Measurements from ENCODE around the gene CLSTN2.

Gene CLSTN2

GRCh38 chr3:140077406-140077805 is 142.4 kb downstream of the CLSTN2 start:
- no peak for TF ChIP-seq JUND (IDR thresholded peaks at IDR 0.05; ENCODE audit: low read depth)
- DNase-seq (ENCODE audit: low read depth in 1 of 2, low spot score in 1 of 2): no peak

GRCh38 chr3:140078343-140078742 is 143.4 kb downstream of the CLSTN2 start:
- TF ChIP-seq JUND (IDR thresholded peaks at IDR 0.05; ENCODE audit: low read depth): no peak
- in situ Hi-C loops (cut with HindIII; ENCODE audit: low pct_unique_long_range_greater_than_20kb, low sequenced_read_pairs): no loop called here

More at GRCh38 chr3:140077406-140077805, 142.4 kb downstream of the CLSTN2 start:
- in situ Hi-C loops (cut with HindIII; ENCODE audit: low pct_unique_long_range_greater_than_20kb, low sequenced_read_pairs): no loop called here

GRCh38 chr3:140078940-140079339 is 144.0 kb downstream of the CLSTN2 start:
- TF ChIP-seq JUND (IDR thresholded peaks at IDR 0.05; ENCODE audit: low read depth): no peak
- in situ Hi-C loops (cut with HindIII; ENCODE audit: low pct_unique_long_range_greater_than_20kb, low sequenced_read_pairs): no loop called here
- DNase-seq (ENCODE audit: low read depth in 1 of 2, low spot score in 1 of 2): peak in 1 of 2 experiments; percentile 12

More at GRCh38 chr3:140078343-140078742, 143.4 kb downstream of the CLSTN2 start:
- DNase-seq (ENCODE audit: low read depth in 1 of 2, low spot score in 1 of 2): no peak

GRCh38 chr3:140081887-140082286 is 146.9 kb downstream of the CLSTN2 start:
- in situ Hi-C loops (cut with HindIII; ENCODE audit: low pct_unique_long_range_greater_than_20kb, low sequenced_read_pairs): no loop called here
- no peak for DNase-seq (ENCODE audit: low read depth in 1 of 2, low spot score in 1 of 2)
- TF ChIP-seq JUND (IDR thresholded peaks at IDR 0.05; ENCODE audit: low read depth): no peak

GRCh38 chr3:140085001-140085400 is 150.0 kb downstream of the CLSTN2 start:
- no peak for DNase-seq (ENCODE audit: low read depth in 1 of 2, low spot score in 1 of 2)
- in situ Hi-C loops (cut with HindIII; ENCODE audit: low pct_unique_long_range_greater_than_20kb, low sequenced_read_pairs): no loop called here
- TF ChIP-seq JUND (IDR thresholded peaks at IDR 0.05; ENCODE audit: low read depth): no peak

GRCh38 chr3:140086642-140087041 is 151.7 kb downstream of the CLSTN2 start:
- no peak for DNase-seq (ENCODE audit: low read depth in 1 of 2, low spot score in 1 of 2)
- no peak for TF ChIP-seq JUND (IDR thresholded peaks at IDR 0.05; ENCODE audit: low read depth)
- in situ Hi-C loops (cut with HindIII; ENCODE audit: low pct_unique_long_range_greater_than_20kb, low sequenced_read_pairs): no loop called here

GRCh38 chr3:140088058-140088457 is 153.1 kb downstream of the CLSTN2 start:
- no peak for TF ChIP-seq JUND (IDR thresholded peaks at IDR 0.05; ENCODE audit: low read depth)
- DNase-seq (ENCODE audit: low read depth in 1 of 2, low spot score in 1 of 2): no peak
- in situ Hi-C loops (cut with HindIII; ENCODE audit: low pct_unique_long_range_greater_than_20kb, low sequenced_read_pairs): no loop called here

- TF ChIP-seq JUND (IDR thresholded peaks at IDR 0.05; ENCODE audit: low read depth): no peak
- in situ Hi-C loops (cut with HindIII; ENCODE audit: low pct_unique_long_range_greater_than_20kb, low sequenced_read_pairs): no loop called here
- DNase-seq (ENCODE audit: low read depth in 1 of 2, low spot score in 1 of 2): no peak
These were observed 153.5 kb downstream of the CLSTN2 start for GRCh38 chr3:140088513-140088912.

GRCh38 chr3:140089403-140090072 is 154.6 kb downstream of the CLSTN2 start:
- TF ChIP-seq JUND (IDR thresholded peaks at IDR 0.05; ENCODE audit: low read depth): no peak
- in situ Hi-C loops (cut with HindIII; ENCODE audit: low pct_unique_long_range_greater_than_20kb, low sequenced_read_pairs): no loop called here
- no peak for DNase-seq (ENCODE audit: low read depth in 1 of 2, low spot score in 1 of 2)

GRCh38 chr3:140091143-140091542 is 156.2 kb downstream of the CLSTN2 start:
- DNase-seq (ENCODE audit: low read depth in 1 of 2, low spot score in 1 of 2): no peak
- in situ Hi-C loops (cut with HindIII; ENCODE audit: low pct_unique_long_range_greater_than_20kb, low sequenced_read_pairs): no loop called here
- no peak for TF ChIP-seq JUND (IDR thresholded peaks at IDR 0.05; ENCODE audit: low read depth)

- TF ChIP-seq JUND (IDR thresholded peaks at IDR 0.05; ENCODE audit: low read depth): no peak
- peak in 1 of 2 experiments; percentile 48 for DNase-seq (ENCODE audit: low read depth in 1 of 2, low spot score in 1 of 2)
- in situ Hi-C loops (cut with HindIII; ENCODE audit: low pct_unique_long_range_greater_than_20kb, low sequenced_read_pairs): no loop called here
These were observed 158.0 kb downstream of the CLSTN2 start for GRCh38 chr3:140092848-140093536.

- in situ Hi-C loops (cut with HindIII; ENCODE audit: low pct_unique_long_range_greater_than_20kb, low sequenced_read_pairs): no loop called here
- TF ChIP-seq JUND (IDR thresholded peaks at IDR 0.05; ENCODE audit: low read depth): no peak
- DNase-seq (ENCODE audit: low read depth in 1 of 2, low spot score in 1 of 2): peak in 1 of 2 experiments; percentile 62
These were observed 158.8 kb downstream of the CLSTN2 start for GRCh38 chr3:140093742-140094141.

GRCh38 chr3:140094487-140094886 is 159.5 kb downstream of the CLSTN2 start:
- DNase-seq (ENCODE audit: low read depth in 1 of 2, low spot score in 1 of 2): no peak
- TF ChIP-seq JUND (IDR thresholded peaks at IDR 0.05; ENCODE audit: low read depth): no peak
- in situ Hi-C loops (cut with HindIII; ENCODE audit: low pct_unique_long_range_greater_than_20kb, low sequenced_read_pairs): no loop called here

Measured in T47D (cell line).